Measurements from ENCODE around the gene PACRGL.

Gene PACRGL

GRCh38 chr4:20764366-20764992 lies 64.2 kb downstream of the PACRGL start:
- TF ChIP-seq GATA3 (IDR thresholded peaks at IDR 0.05; ENCODE audit: low read depth, low read length) (no peak), GATA2 (IDR thresholded peaks at IDR 0.05; ENCODE audit: low read depth, low read length) (no peak)

GRCh38 chr4:20773144-20773997 lies 73.1 kb downstream of the PACRGL start:
- TF ChIP-seq GATA3 (IDR thresholded peaks at IDR 0.05; ENCODE audit: low read depth, low read length) (no peak), GATA2 (IDR thresholded peaks at IDR 0.05; ENCODE audit: low read depth, low read length) (no peak)

GRCh38 chr4:20778896-20779295 lies 78.6 kb downstream of the PACRGL start:
- TF ChIP-seq GATA2 (IDR thresholded peaks at IDR 0.05; ENCODE audit: low read depth, low read length) (no peak), GATA3 (IDR thresholded peaks at IDR 0.05; ENCODE audit: low read depth, low read length) (no peak)

GRCh38 chr4:20787940-20788665 lies 87.8 kb downstream of the PACRGL start:
- no peak for TF ChIP-seq GATA3 (IDR thresholded peaks at IDR 0.05; ENCODE audit: low read depth, low read length)
- no peak for TF ChIP-seq GATA2 (IDR thresholded peaks at IDR 0.05; ENCODE audit: low read depth, low read length)
